Stimulated activated naive CD4-positive, alpha-beta T cell (primary cell): ENCODE measurements around the gene FAM135A.
A peak's percentile ranks its signal among the peaks of the same experiment; 100 is the strongest.
"Not testable (repeated sequence)": the region's sequence is repeated elsewhere in the genome, so short reads cannot be mapped to it uniquely, and the experiment has no call there.

Experiments
- DNase-seq, 6 experiments: peaks; one replicate each; lab custom pipeline; 2025; lab: John Stamatoyannopoulos, UW

FAM135A gene

GRCh38 chr6:70459699-70460098 lies 46.4 kb downstream of the FAM135A start:
- not testable (repeated sequence) for DNase-seq

GRCh38 chr6:70470016-70470415 lies 56.7 kb downstream of the FAM135A start:
- no peak for DNase-seq

DNA sequence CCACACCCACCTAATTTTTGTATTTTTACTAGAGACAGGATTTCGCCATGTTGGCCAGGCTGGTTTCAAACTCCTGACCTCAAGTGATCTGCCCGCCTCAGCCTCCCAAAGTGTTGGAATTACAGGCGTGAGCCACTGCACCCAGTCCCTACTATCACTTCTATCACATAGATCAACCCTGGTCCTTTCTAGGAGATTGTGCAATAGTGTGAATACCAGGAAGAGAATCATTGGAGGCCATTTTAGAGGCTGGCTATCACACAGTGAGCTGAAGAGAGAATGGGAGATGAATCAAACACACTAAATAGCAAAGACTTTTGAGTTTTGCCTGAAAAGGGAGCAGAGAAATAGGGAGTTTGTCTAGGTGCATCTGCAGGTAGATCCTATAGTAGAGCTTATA lies 57.2 kb downstream of the FAM135A start:
- DNase-seq = not testable (repeated sequence)

DNA sequence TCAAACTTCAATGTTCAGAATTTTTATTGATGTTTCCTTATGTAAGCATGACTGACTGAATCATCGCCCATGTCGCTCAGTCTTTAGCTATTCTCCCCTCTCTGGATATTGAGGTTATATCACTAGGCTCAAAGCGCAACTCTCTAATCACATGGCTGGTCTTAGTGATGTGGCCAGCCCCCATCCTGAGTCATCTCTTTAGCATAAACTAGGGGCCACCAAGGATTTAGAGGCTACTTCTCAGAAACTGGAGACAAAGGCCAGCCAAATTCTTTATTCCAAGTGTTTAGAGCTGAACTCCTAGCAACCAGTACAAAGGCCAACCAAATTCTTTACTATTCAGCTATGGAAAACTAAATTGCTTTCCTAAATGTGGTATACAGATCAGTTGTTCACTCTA lies 61.4 kb downstream of the FAM135A start:
- no peak for DNase-seq

GRCh38 chr6:70479236-70479635 lies 65.9 kb downstream of the FAM135A start:
- DNase-seq = no peak

GRCh38 chr6:70486638-70487037 lies 73.3 kb downstream of the FAM135A start:
- DNase-seq = not testable (repeated sequence)

- DNase-seq = no peak
Measured at GRCh38 chr6:70489364-70489763, 76.1 kb downstream of the FAM135A start.

GRCh38 chr6:70494833-70495232 lies 81.5 kb downstream of the FAM135A start:
- DNase-seq = no peak

DNA sequence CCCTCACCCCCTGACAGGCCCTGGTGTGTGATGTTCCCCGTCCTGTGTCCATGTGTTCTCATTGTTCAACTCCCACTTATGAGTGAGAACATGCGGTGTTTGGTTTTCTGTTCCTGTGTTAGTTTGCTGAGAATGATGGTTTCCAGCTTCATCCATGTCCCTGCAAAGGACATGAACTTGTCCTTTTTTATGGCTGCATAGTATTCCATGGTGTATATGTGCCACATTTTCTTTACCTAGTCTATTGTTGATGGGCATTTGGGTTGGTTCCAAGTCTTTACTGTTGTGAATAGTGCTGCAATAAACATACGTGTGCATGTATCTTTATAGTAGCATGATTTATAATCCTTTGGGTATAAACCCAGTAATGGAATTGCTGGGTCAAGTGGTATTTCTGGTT lies 82.5 kb downstream of the FAM135A start:
- not testable (repeated sequence) for DNase-seq

DNA sequence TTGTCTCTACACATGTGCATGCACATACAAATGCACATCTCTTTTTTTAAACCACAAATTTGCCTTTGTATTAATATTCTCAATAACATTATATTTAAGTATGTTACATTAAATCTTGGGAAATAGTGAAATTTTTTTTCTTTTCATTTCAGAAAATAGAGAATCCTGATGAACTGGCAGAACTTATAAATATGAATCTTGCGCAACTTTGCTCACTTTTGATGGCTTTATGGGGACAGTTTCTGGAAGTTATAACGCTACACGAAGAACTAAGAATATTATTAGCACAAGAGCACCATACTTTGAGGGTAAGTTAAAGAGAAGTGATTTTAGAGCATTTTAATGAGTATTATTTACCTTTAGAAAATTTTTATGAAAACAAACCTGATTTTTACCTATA lies 89.2 kb downstream of the FAM135A start:
- DNase-seq = no peak

GRCh38 chr6:70503813-70504465 lies 90.6 kb downstream of the FAM135A start:
- DNase-seq = no peak

GRCh38 chr6:70506321-70506720 lies 93.0 kb downstream of the FAM135A start:
- DNase-seq = no peak

DNA sequence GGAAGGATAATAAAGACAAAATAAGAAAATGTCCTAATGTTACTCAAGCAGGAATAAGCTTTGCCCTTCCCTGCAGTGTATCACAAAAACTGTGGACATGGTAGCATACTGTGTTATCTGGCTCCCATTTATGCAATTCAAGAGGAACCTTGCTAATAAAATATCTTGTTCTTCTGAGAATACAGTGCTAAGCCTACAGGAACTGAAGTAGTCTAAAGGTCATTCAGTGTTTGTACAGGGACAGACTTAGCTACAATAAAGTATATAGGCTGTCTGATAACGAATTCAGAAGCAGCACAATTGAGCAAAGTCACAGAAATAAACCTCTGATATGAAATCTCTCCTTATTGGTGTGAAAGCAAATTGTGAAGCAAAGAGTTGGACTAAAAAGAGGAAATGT lies 93.9 kb downstream of the FAM135A start:
- DNase-seq = no peak

DNA sequence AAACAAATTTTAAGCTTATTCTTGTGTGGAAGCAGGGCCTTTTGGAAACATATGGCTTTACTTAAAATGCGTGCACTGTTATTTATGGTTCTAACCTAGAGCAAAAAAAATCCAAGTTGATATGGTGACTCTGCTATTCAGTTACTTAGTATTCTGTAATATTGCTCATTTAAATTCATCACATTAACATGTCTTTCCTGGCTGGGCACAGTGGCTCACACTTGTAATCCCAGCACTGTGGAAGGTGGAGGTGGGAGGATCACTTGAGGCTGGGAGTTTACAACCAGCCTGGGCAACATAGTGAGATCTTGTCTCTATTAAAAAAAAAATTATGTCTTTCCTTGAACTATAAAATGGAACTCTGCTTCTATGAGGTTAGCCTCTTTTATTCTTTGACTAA lies 95.6 kb downstream of the FAM135A start:
- no peak for DNase-seq

DNA sequence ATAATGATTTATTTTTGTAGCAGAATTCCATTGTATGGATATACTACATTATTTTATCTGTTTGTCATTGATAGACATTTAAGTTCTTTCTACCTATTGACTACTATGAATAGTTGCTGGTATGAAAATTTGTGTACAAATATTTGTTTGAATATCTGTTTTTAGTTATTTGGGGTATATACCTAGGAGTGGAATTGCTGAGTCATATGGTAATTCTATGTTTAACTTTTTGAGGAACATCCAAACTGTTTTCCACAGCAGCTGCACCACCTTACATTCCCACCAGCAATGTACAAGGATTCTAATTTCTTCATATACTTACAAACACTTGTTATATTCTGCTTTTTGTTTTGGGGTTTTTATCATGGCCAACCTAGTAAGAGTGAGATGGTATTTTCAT lies 97.3 kb downstream of the FAM135A start:
- no peak for DNase-seq

DNA sequence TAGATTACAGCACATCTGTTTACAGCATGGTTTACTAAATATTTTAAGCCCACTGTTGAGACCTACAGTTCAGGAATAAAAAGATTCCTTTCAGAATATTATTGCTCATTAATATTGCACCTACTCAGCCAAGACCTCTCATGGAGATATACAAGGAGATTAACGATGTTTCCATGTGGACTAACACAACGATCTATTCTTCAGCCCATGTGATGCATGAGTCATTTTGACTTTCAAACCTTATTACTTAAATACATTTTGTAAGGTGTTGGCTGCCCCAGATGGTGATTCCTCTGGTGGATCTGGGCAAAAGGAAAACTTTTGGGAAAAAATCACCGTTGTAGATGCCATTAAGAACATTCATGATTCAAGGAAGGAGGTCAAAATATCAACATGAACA lies 105.4 kb downstream of the FAM135A start:
- no peak for DNase-seq

- peak in 2 of 6 experiments; percentile 8 to 9 for DNase-seq
Measured at GRCh38 chr6:70520575-70520974, 107.3 kb downstream of the FAM135A start.

DNA sequence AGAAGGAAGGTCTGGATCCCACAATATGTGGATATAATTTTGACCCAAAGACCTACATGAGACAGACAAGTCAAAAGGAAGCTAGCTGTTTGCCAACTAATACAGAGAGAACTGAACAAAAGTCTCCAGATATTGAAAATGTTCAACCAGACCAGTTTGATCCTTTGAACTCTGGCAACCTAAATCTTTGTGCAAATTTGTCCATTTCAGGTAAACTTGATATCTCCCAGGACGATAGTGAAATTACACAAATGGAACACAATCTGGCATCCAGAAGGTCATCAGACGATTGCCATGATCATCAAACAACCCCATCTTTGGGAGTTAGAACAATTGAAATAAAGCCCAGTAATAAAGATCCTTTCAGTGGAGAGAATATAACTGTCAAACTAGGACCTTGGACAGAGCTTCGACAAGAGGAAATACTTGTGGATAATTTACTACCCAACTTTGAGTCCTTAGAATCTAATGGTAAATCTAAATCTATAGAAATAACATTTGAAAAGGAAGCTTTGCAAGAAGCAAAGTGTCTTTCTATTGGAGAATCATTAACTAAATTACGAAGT lies 111.5 kb downstream of the FAM135A start:
- no peak for DNase-seq

DNA sequence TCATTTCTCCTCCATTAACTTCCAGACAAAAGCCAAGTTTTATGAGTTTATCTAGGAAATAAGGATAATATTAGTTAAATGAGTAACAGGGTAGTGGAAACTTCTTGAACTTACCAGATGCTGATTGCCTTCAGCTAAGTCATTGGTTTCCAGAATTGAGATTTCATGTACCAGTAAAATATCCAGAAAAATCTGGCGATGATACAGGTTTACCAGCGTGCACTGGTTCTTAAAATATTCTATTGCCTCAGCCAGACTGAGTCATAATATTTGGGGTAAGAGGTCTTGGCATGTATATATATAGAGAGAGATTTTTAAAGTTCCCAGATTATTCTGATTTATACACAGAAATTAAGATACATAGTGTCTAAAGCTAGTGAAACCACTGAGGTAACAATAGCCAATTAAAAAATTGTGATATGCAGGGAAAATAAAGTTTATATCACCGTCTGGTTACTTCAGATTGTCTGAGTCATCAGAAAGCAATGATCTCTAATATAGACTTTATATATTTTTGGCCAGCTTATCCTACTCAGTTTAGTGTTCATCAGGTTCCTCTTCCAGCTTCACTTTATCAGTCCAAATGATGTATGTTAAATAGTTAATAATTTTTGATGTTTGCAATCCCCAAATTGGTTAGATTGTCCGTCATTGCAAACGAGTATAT lies 113.9 kb downstream of the FAM135A start:
- DNase-seq = no peak

GRCh38 chr6:70530023-70530422 lies 116.7 kb downstream of the FAM135A start:
- DNase-seq = no peak

DNA sequence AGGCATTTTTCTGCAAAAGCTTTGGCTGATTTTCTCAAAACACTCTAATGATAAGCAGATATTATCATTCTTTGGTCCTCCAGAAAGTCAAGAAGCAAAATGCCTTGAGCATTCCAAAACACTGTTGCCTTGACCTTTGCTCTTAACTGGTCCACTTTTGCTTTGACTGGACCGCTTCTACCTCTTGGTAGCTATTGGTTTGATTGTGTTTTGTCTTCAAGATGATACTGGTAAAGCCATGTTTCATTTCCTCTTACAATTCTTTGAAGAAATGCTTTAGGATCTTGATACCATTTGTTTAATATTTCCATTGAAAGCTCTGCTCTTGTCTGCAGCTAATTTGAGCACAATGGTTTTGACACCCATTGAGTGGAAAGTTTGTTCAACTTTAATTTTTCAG lies 117.8 kb downstream of the FAM135A start:
- no peak for DNase-seq

DNA sequence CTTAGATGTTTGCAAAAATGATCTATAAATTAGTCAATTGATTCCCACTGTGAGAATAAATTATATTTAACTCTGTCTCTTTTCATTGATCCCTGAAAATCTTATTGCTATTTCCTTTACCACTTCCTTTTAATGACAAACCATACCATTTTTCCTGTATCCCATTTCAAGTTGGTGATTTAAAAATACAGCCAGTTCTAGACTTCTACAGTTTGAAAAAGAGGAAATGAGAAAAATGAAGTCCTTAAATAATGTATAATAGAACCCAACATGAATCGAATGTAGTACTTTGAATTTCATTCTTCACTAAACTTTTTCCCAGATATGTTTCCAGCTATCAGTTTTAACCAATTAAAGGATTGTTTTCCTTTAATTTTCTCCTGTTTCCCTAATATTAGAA lies 124.0 kb downstream of the FAM135A start:
- DNase-seq = no peak

GRCh38 chr6:70538376-70538775 lies 125.1 kb downstream of the FAM135A start:
- no peak for DNase-seq

DNA sequence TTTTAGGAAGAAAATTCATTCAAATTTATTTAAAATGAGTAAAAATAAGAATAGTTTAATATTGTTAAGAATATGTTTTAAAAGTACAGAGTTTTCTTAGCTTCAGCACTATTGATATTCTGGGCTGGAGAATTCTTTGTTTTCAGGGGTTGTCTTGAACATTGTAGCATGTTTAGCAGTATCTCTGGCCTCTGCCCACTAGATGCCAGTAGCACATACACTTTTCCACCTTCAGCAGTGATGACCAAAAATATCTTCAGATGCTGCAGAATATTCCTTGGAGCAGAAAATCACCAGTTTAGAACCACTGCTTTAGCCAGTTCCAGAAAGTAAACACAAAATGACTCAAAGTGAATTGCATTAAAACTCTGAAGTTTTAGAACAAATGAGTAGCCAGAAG lies 134.0 kb downstream of the FAM135A start:
- DNase-seq = no peak
